Heart right ventricle (tissue), 16 donors: ENCODE measurements around the gene MYO7B. TPM values are rescaled to one million over a fixed set of nuclear protein-coding genes. Genes with fewer than 3 reads are reported as not detected.

ENCODE experiments used
- ATAC-seq, 8 donors: fragments of 200-7000 bp; cut with Tn5 transposase; one replicate each; pipeline ENCODE4 v1.9.1; 2020; ENCODE audit warnings: mild to moderate bottlenecking in 8 of 8, moderate library complexity in 8 of 8, moderate number of reproducible peaks in 1 of 8
- DNase-seq, 2 donors: peaks; one replicate each; pipeline ENCODE4 v3.0.0-alpha.2; 2020
- H3K27ac ChIP-seq, 10 donors: fragments of 200-600 bp; sonication (generic) in 2 of 10; one replicate each; pipeline versions ENCODE4 v1.5.0 to v1.8.0; 2020 to 2022; ENCODE audit warnings: mild to moderate bottlenecking in 3 of 10
- H3K27me3 ChIP-seq, 7 donors: fragments of 200-600 bp; one replicate each; pipeline ENCODE4 v1.8.0; 2021 to 2022; ENCODE audit warnings: mild to moderate bottlenecking in 2 of 7
- H3K36me3 ChIP-seq, 9 donors: fragments of 200-600 bp; sonication (generic) in 1 of 9; one replicate each; pipeline versions ENCODE4 v1.5.0 to v1.8.0; 2020 to 2022; ENCODE audit warnings: mild to moderate bottlenecking in 2 of 9
- H3K4me1 ChIP-seq, 9 donors: fragments of 200-600 bp; sonication (generic) in 1 of 9; one replicate each; pipeline versions ENCODE4 v1.5.0 to v1.8.0; 2020 to 2022; ENCODE audit warnings: mild to moderate bottlenecking in 4 of 9
- H3K4me3 ChIP-seq, 10 donors: fragments of 200-600 bp; sonication (generic) in 2 of 10; one replicate each; pipeline versions ENCODE4 v1.5.0 to v1.8.0; 2020 to 2022; ENCODE audit warnings: mild to moderate bottlenecking in 7 of 10, moderate library complexity in 2 of 10
- H3K9me3 ChIP-seq, 11 donors: fragments of 200-600 bp in 10 of 11; sonication (generic) in 2 of 11; one replicate each; pipeline versions ENCODE4 v1.5.0 to v1.8.0; 2013 to 2022; ENCODE audit warnings: mild to moderate bottlenecking in 2 of 11, control low read depth in 1 of 11, moderate library complexity in 1 of 11
- CTCF ChIP-seq, 9 donors: fragments of 200-600 bp; sonication (generic) in 2 of 9; IDR thresholded peaks; one replicate each; pipeline versions ENCODE4 v1.5.0 to v1.8.0; 2021 to 2022; ENCODE audit warnings: antibody characterized with exemption in 9 of 9, mild to moderate bottlenecking in 5 of 9, moderate library complexity in 1 of 9
- WGBS, 2 donors: extraction: QIAGEN DNeasy Blood & Tissue Kit; methylation state at CpG; one replicate each; pipeline ENCODE4 v1.1.7; 2013; ENCODE audit warnings: inconsistent platforms in 1 of 2; 5-methylcytosine and 5-hydroxymethylcytosine counted together
- intact Hi-C, 10 donors: fragments of 100-400 bp; cut with DNase I; formaldehyde crosslinking; loops; one replicate each; pipeline versions ENCODE4 v1.11.1 to v1.14.2; 2022
- polyA plus RNA-seq, 2 donors: library from polyadenylated mRNA; stranded (reverse); fragments of 200-250 nt; gene quantifications; one replicate each; pipeline ENCODE4 v1.2.3, GENCODE V29; 2013
- total RNA-seq, 10 donors: library from RNA; stranded (reverse); fragmentation: NEBNext Ultra II Directional in 3 of 10; extraction: Animal tissue kit (Norgen Biotek cat#: 25700) in 3 of 10; gene quantifications; one replicate each; pipeline versions ENCODE4 v1.2.1 to v1.2.4, GENCODE V29; 2021 to 2023
- donor health status: Arrhythmogenic right ventricular cardiomyopathy.
- donor health status: ischemic (EF 13 %, LVEDD 7.1; RV severe dilation, severe dysfunction).
- donor health status: healthy with polysubstance abuse.
- donor health status: DM: no; HTN: yes; CAD: no.
- donor health status: DM: no; HTN: no; CAD: no.
- donor health status: ischemic (EF 25% LVEDD 6.9; RV normal size, moderate dysfunction).
- donor health status: ischemic (EF 25% LVEDD 5.7; RV mildly dilated, moderate dysfunction).
- donor health status: healthy.
- donor health status: DM: yes; HTN: yes; CAD: no.
- donor health status: Ischemic cardiomyopathy.
- donor health status: ischemic (EF 35%, LVEDD 5.7; RV mildly dilated, moderate dysfunction).
- donor health status: nonischemic (EF 11% LVEDD 7.7; RV severe dilation, severe dysfunction).
- donor health status: DM: yes; HTN: yes; CAD: no.
- donor health status: PGD.
- donor health status: ischemic (EF 29% LVEDD 5.4; RV normal size, mild dysfunction).
- donor health status: nonischemic (EF 23%, LVEDD 6.1; RV moderate dilation, normal function).

MYO7B gene
- total and polyA plus RNA-seq, 12 donors, result 0.42 to 2.3 (median 0.90) TPM

GRCh38 chr2:127599211-127599610 is 63.7 kb downstream of the MYO7B start:
- H3K4me1 ChIP-seq, result no peaks in the 10 kb centered on the region
- ATAC-seq (no peak), DNase-seq (no peak)
- H3K9me3 ChIP-seq, result peaks cover 0 to 18% (median 4%) of the 10 kb centered on the region in 11 donors
- no peak overlapping the region for H3K4me3 ChIP-seq
- H3K27me3 ChIP-seq, result no peaks in the 10 kb centered on the region
- intact Hi-C loops, result loop anchor here in 1 of 10 donors (10.0 kb wide), 1 partner anchor 96 kb away; no protein-coding TSS in a partner anchor
- no peaks in the 10 kb centered on the region for H3K36me3 ChIP-seq
- no peak for TF ChIP-seq CTCF (IDR thresholded peaks at IDR 0.05)
- H3K27ac ChIP-seq, result no peak overlapping the region
- WGBS, 2 donors, result 61 to 69% methylated on average over 3 of the region's 3 CpGs

- ATAC-seq, result no peak
- TF ChIP-seq CTCF (IDR thresholded peaks at IDR 0.05), result no peak
- intact Hi-C loops, result loop anchor here in 2 of 10 donors (5.0 kb wide), 2 partner anchors 72 to 77 kb away; partner anchors contain the start of gene LIMS2 (in 1 of the 2)
- H3K4me1 ChIP-seq, result no peaks in the 10 kb centered on the region
- no peaks in the 10 kb centered on the region for H3K36me3 ChIP-seq
- no peak for DNase-seq
- peaks cover 0 to 13% (median 4%) of the 10 kb centered on the region in 11 donors for H3K9me3 ChIP-seq
- no peak overlapping the region for H3K27ac ChIP-seq
- 88 to 90% methylated on average over 8 of the region's 8 CpGs for WGBS, 2 donors
- H3K4me3 ChIP-seq, result no peak overlapping the region
- H3K27me3 ChIP-seq, result no peaks in the 10 kb centered on the region
Observed at GRCh38 chr2:127604986-127605385, 69.5 kb downstream of the MYO7B start.

DNA sequence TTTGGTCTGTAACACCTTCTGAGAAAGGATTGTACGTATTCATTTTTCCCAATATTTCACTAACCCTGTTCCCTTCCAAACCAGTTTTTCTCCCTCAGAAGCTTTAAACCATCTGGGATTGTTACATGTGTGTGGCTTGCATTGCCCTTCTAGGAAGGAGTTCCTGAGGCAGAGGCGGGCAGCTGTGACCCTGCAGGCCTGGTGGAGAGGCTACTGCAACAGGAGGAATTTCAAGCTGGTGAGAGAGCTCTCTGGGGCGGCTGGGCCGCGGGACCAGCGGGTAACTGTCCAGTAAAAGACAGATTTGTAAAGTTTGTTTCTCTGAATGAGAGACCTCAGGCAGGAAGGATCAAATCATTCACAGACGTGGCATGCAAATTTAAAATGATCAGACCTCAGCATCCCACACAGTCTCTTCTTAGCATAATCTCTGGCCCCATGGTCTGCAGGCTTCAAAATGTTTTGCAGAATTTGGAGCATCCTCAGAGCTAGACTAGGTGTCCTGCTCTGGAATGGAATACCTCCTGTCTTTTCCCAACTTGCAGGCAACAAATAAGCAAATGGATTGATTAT is 70.3 kb downstream of the MYO7B start:
- Histone ChIP-seq H3K27ac (no peak overlapping the region), H3K4me1 (no peaks in the 10 kb centered on the region), H3K4me3 (no peak overlapping the region), H3K9me3 (peaks cover 0 to 17% (median 4%) of the 10 kb centered on the region in 11 donors), H3K27me3 (no peaks in the 10 kb centered on the region), H3K36me3 (no peaks in the 10 kb centered on the region)
- DNase-seq, result no peak
- intact Hi-C loops, result no loop called here
- whole genome bisulfite sequencing, 2 donors, result 94% methylated on average over 7 of the region's 7 CpGs
- ATAC-seq, result no peak
- no peak for TF ChIP-seq CTCF (IDR thresholded peaks at IDR 0.05)

DNA sequence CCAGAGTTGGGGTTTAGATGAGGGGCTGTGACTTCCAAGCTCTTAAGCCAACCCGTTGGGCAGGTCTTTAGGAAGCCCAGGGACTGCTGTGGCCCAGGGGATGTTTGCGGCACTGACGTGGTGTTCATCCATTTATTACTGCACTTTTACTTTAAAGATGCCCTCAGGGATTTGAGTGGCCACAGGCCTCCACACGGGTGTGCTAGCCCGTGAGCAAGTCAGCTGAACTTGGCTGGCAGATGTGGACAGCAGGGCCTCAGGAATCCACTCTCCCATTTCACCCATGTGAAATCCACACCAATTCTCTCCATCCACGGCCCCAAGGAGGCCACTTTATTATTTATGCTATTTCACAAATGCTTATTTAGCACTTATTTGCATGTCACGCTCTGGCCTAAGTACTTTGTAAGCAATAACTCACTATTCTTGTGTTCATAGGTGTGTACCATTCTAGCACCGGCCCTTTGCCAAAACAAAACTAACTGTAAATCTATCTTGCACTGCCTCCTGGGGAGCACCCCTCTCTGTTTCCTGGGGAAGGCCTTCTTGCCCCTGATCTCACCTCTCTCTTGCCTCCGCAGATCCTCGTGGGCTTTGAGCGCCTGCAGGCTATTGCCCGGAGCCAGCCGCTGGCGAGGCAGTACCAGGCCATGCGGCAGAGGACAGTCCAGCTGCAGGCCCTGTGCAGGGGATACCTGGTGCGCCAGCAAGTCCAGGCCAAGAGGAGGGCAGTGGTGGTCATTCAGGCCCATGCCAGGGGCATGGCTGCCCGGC is 71.3 kb downstream of the MYO7B start:
- H3K9me3 ChIP-seq, result peaks cover 0 to 25% (median 4%) of the 10 kb centered on the region in 11 donors
- H3K4me3 ChIP-seq, result no peak overlapping the region
- H3K36me3 ChIP-seq, result no peaks in the 10 kb centered on the region
- no peaks in the 10 kb centered on the region for H3K27me3 ChIP-seq
- no peaks in the 10 kb centered on the region for H3K4me1 ChIP-seq
- no peak overlapping the region for H3K27ac ChIP-seq
- ATAC-seq (no peak), DNase-seq (no peak)
- WGBS, 2 donors, result 92 to 94% methylated on average over 17 of the region's 17 CpGs
- TF ChIP-seq CTCF (IDR thresholded peaks at IDR 0.05), result no peak
- intact Hi-C loops, result no loop called here
